IPS DF 19.7 (cell line): Measurements from ENCODE around the gene CXCR5.

ENCODE experiments used
- DNase-seq: peaks from one replicate; pipeline ENCODE4 v3.0.0-alpha.2; 2013; ENCODE audit warnings: low read depth, low spot score

CXCR5 gene

DNA sequence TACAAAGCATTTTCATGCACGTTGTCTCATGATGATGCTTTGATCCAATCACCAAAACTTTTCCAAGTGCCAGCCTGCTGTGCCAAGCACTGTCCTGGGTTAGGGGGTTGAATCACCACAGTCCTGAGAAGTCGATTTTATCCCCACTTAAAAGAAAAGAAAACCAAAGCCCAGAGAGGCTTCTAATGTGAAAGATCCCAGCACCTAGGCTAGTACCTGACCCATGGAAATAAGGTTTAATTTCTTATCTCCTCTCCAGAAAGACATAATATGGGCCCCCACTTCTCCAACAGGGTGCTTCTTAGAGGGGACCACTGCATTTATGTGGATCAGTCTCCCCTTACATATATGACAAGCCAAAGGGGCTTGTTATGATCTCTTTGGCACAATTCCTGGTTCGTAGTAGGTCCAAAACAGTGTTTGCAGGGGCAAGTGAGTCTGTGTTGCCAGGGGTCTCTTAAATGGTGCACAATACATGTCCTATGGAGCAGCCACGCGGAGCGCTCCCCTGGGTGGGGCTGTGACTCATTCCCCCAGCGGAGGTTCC is 43.9 kb downstream of the CXCR5 start:
- DNase-seq, result no peak

DNA sequence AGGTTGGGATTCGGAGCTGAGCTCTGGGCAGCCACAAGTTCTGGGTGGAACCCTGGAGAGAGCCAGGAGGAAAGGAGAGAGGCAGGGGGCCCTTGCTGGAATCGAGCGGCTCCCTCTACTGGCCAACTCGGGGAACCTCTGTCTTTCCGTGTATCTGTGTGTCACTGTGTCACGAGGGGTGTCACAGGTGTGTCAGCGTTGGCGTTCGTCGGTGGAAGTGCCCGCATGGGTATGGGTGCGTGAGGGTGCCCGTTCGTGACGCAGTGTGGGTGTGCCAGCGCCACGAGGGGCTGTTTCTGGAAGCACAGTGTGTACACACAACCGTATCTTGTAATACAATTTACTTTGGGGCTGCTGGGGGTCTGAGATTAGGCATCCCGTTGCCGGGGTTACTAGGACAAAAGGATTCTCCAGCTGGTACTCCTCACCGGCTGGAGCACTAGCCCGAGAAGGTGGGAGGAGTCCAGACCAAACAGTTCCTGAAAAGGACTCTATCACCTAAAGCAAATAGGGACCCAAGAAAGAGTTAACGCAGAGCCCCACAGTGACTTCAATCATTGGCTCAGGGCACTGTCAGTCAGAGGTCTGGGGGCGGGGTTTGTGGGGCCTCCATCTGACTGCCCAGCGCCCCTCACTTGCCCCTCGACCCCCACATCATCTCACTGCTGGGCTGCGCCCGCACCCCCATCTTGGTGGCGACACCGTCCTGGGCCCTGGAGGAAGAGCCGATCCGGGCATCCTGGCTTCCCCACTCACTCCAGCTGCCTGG is 44.6 kb downstream of the CXCR5 start:
- no peak for DNase-seq

DNA sequence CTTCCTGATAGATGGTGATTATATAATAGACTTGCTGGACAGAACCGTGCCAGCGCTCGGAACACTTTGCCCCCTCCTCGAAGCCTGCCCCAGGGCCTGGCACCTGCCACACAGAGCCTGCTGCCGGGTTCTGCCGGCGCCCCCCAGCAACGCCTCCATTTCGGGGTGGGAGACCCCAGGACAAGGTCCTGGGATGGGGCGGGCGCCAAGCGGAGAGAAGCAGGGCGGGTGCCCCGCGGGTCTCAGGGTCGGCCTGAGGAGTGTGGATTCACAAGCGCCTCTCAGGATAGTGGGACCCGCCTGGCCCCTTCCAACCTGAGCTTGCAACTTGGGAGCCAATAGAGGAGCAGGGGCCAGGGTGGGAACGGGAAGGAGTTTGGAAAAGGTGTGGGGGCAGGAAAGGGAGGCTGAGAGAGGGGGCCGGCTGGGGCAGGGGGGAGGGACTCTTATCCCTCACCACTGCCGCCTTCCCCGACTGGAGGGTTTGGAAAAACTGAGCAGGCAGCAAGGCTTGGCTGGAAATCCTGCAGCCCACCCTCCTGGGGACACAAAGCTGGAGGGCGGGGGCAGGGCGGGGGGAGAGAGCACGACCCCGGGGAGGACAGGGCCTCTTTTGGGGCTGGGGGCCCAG is 45.3 kb downstream of the CXCR5 start:
- DNase-seq, result no peak

DNA sequence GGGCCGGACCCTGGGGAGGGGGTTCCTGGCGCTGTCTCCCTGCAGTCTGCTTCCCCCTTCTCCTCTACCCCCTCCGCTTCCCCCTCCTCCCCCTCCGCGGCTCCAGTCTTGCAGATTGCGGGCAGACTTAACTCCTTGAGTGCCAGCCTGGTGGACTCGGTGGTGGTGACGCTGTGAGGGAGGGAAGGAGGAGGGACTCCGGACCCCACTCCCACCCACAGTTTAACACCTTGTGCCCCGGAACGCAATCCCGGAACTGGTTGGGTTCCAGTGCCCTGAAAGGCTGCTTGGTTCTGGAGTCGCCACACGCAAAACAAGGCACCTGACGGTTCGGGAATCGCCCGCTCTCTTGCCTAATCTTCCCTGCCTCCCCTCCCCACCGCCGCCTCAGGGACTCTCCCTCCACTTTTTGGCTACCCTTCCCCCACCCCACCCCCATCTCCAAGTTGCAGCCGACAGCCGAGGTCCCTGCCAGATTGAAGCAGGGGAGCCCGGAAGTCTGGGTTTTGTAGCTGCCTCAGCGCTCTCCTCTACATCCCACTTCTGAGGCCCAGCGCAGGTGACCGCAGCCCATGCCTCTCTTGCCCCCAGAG is 45.9 kb downstream of the CXCR5 start:
- DNase-seq, result no peak

DNA sequence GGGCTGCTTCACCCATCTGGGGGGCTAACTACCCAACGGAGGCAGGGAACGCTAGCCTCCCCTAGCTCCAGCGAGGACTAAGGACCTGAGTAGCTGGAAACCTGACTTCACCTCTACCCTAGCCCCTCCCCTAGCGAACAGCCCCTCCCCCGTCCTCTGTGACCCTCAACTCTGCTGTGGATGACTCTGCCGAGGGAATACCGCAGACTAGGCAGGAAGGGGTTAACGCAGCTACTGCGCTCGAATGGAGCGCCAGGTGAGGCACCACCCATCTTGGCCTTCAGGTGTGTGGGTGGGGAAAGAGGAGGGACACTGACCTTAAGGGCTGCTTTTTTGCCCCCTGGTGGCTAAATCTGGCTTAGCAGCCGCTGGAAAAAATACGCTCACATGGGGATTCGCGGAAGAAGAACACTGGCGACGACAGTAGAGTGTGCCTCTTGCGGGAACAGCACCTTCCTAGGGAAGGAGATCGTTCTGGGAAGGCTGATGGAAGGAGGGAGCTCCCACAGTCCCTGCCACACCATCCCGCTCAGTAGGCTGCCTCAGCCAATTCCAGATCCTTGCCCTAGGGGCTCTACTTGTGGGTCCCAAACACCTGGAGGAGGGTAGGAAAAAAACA is 46.5 kb downstream of the CXCR5 start:
- DNase-seq, result peak; percentile 98

DNA sequence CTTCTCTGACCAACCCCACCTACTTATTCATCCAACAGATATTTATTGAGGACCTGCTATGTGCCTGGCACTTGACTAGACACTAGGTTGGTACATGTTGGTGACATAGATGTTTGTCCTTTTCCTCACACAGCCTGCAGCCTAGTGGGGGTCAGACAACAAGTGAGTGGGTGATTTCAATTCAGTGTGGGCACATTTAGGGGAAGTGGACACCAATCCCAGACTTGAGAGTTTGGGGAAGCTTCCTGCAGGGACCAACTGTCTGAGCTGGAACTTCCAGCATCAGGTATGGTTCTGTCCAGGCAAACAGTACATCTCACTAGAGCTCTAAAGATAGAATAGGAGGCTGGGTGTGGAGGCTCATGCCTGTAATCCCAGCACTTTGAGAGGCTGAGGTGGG is 47.9 kb downstream of the CXCR5 start:
- DNase-seq, result no peak

DNA sequence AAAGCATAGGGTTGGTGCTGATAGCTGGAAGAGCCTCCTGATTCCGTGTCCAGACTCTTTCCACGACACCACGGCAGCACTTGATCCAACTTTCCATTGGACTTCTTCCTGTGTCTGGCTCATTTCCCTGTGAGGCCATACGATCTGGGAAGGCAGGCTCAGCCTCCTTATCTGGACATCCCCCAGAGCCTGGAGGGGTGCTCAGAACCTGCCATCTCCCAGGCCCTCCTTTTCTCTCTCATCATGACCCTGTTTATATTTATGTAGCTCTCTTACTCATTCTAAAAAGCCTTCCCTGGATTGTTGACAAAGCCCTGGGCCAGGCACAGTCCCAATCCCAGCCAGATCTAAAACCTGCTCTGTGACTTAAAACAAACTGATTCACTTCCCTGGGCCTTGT is 49.8 kb downstream of the CXCR5 start:
- DNase-seq, result no peak

DNA sequence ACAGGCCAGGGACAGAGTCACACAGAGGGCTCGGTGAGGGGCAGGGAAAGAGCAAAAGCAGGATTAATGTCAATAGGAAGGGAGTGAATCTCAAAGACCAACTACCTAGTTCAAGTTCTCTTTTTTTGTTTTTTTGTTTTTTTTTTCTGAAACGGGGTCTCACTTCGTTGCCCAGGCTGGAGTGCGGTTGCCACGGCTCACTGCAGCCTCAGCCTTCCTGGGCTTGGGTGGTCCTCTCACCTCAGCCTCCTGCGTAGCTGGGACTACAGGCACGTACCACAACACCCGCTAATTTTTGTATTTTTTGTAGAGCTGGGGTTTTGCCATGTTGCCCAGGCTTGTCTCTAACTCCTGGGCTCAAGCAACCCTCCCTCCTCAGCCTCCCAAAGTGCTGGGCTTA is 51.7 kb downstream of the CXCR5 start:
- no peak for DNase-seq

DNA sequence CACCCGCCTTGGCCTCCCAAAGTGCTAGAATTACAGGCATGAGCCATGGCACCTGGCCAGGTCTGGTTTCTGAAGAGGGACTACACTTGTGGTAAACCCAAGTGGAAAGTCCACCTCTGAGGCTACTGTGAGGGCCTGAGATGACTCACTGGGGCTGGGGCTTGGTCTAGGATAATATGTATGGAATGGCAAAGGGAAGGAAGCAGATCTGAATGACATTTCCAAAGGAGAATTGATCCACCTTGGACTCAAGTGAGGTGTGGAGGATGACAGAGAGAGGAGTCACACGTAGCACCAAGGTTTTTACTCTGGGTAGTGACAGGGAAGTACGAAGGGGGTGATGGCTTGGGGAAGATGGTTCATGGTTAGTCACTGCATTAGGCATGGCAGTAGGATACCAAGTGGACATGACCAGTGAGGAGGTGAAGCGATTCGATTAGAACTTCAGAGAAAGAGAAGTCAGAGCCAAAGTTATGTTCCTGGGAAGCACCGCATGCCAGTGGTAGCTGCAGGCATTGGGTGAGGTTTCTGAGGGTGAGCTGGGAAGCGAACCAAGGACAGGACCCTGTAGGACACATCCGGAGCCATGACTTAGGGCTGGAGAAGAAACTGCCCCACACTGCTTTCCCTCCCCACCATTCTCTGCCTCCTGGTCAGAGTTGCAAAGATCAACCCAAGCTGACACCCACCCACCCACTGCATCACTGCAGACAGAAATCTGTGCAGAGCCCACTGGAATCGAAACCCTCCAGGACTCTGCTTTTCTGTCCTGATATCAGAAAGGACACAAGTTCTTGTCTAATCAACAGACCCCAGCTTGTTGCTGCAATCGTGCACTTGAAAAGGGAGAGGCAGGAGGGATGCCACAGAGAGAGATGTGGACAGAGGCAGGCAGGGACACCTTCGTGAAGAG is 55.1 kb downstream of the CXCR5 start:
- no peak for DNase-seq

DNA sequence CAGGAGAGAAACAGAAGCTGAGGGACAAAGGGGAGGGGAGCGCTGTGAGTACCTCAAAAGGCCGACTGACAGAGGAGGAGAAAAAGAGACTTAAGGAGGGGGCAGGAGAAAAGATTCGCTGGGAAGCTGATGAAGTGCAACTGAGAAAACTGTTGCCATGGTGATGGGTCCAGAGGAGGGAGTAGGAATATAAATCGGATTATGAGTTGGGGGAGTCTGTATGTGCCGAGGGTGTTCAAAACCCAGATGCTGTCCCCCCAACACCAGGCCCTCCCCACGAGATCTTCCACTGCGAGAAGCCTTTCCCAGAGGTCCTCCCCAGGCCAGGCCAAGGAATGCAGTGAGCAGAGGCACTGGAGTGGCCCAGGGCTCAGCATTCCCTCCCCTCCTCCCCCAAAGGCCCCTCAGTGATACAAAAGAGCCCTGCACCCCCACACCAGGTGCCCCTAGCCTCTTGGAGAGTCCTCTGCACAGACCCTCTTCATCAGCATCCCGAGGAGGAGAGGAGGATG is 55.8 kb downstream of the CXCR5 start:
- no peak for DNase-seq

DNA sequence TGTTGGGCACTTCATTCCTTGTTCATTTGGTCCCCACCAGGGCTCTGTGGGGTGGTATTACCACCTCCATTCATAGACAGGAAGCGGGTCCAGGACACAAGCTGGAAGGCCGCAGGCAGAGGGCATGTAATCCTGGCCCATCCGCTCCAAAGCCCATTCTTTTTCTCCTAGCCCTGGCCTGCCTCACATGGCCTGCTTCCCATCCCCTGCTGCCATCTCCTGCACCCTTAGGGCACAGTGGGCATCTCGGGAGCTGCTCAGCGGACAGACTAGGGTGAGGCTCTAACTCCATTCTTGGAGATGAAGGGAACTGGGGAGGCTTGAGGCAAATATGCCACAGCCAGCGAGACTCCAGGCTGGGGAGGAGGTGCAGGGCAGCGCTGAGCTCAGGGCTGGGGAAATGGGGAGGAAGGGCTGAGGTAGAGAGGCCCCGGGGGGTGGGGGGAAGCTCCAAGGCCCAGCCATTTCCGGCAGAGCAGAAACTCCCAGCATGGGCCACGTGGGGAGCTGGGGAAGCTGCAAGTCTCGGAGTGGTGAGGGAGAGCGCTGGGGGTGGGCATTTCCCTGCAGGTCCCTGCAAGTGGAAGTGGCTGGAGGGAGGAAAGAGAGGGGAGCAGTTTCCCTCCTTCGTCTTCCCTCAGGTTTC is 56.4 kb downstream of the CXCR5 start:
- DNase-seq, result no peak

DNA sequence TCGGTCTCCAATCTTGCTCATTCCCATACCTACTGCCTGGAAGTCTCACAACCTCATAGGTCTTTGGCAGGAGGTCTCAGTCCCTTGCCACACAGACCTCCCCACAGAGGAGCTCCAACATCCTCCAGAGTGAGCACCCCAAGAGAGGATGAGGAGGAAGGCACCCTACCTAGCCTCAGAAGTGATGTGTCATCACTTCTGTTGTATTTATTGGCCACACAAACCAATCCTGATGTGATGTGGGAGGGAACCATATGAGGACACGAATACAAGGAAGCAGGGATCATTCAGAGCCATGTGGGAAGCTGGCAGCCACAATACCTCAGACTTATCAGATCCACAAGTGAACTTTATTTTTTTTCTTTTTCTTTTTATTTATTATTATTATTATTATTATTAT is 63.4 kb downstream of the CXCR5 start:
- DNase-seq, result no peak
